ENCODE measurements around the gene XXYLT1. TPM values are rescaled to one million over a fixed set of nuclear protein-coding genes. Genes with fewer than 3 reads are reported as not detected.

Gene XXYLT1
- total RNA-seq, 1 experiment from 2014 or later: 10.9 TPM

- Histone ChIP-seq H4K20me1 (ENCODE audit: insufficient read depth) (no peaks in the 10 kb centered on the region), H3K9ac (ENCODE audit: low read length) (no peak overlapping the region), H3K79me2 (ENCODE audit: insufficient read depth, low read length) (no peaks in the 10 kb centered on the region), H3K9me3 (ENCODE audit: control insufficient read depth in 1 of 2, insufficient read depth in 1 of 2, low read depth in 1 of 2, low read length in 2 of 2) (no peaks in the 10 kb centered on the region), H3K4me2 (ENCODE audit: low read length) (no peak overlapping the region), H3K27ac (ENCODE audit: low read depth, low read length) (no peak overlapping the region), H3K9me2 (ENCODE audit: insufficient read depth) (no peaks in the 10 kb centered on the region), H3K4me1 (ENCODE audit: control insufficient read depth in 1 of 2, insufficient read depth in 2 of 2, low read length in 2 of 2) (no peaks in the 10 kb centered on the region), H2AFZ (ENCODE audit: low read depth, low read length, poor library complexity, severe bottlenecking) (no peak overlapping the region), H3K4me3 (replicated peaks in 1 of 2; ENCODE audit: low read depth in 1 of 2, low read length in 2 of 2) (no peak overlapping the region), H3K36me3 (ENCODE audit: control insufficient read depth in 1 of 2, insufficient read depth in 2 of 2, low read length in 2 of 2) (no peaks in the 10 kb centered on the region), H3K27me3 (ENCODE audit: insufficient read depth, low read length) (no peaks in the 10 kb centered on the region)
- intact Hi-C loops (cut with micrococcal nuclease): no loop called here
- ATAC-seq (no peak), DNase-seq (ENCODE audit: low read depth, low spot score) (no peak)
- RAD21 ChIA-PET (ENCODE audit: low non-redundant PET in 1 of 2, low total read pairs in 2 of 2, uncharacterized antibody in 2 of 2, unreplicated experiment in 2 of 2): no interaction called here
- BruUV-seq (replicated peaks): no TSS peak
- CTCF ChIA-PET: no interaction called here
- POLR2A ChIA-PET: no interaction called here
- TF ChIP-seq ELF1 (IDR thresholded peaks at IDR 0.05; ENCODE audit: borderline replicate concordance, low read depth) (no peak), FOSL1 (IDR thresholded peaks at IDR 0.05; ENCODE audit: low read depth) (no peak), ZNF274 (IDR thresholded peaks at IDR 0.05; ENCODE audit: low read depth, low read length) (no peak), TCF7L2 (IDR thresholded peaks at IDR 0.05; ENCODE audit: borderline replicate concordance, extremely low read depth, insufficient read depth, insufficient read length) (no peak), POLR2AphosphoS5 (IDR thresholded peaks at IDR 0.05; ENCODE audit: low read depth, low read length) (no peak), ZFX (IDR thresholded peaks at IDR 0.05) (no peak), CBX3 (IDR thresholded peaks at IDR 0.05; ENCODE audit: low read depth) (no peak), ZBTB33 (IDR thresholded peaks at IDR 0.05; ENCODE audit: extremely low read depth, insufficient replicate concordance, low read length) (no peak), CTCF (IDR thresholded peaks at IDR 0.05 in 2 of 3, conservative IDR thresholded peaks at IDR 0.05 in 1 of 3; ENCODE audit: borderline replicate concordance in 1 of 3, insufficient read depth in 1 of 3, low read depth in 2 of 3, low read length in 2 of 3) (no peak), JUND (IDR thresholded peaks at IDR 0.05) (no peak), REST (IDR thresholded peaks at IDR 0.05; ENCODE audit: low read depth) (no peak), EZH2phosphoT487 (IDR thresholded peaks at IDR 0.05; ENCODE audit: borderline replicate concordance) (no peak), EZH2 (IDR thresholded peaks at IDR 0.05) (no peak), SP1 (IDR thresholded peaks at IDR 0.05; ENCODE audit: low read depth) (no peak), MAX (IDR thresholded peaks at IDR 0.05) (no peak)
Observed at GRCh38 chr3:195086341-195086740, 184.6 kb downstream of the XXYLT1 start.

Measured in HCT116 (cell line).